Lower leg skin (tissue), 3 donors: ENCODE data around the gene LHFPL4.

Experiments
- POLR2A ChIP-seq, 2 donors: fragments of 450-650 bp; IDR thresholded peaks; one replicate each; pipeline ENCODE4 v1.6.1; 2016 to 2017; ENCODE audit warnings: antibody characterized with exemption in 2 of 2, mild to moderate bottlenecking in 1 of 2, moderate library complexity in 1 of 2
- TF ChIP-seq, protein P1 (sequence below), 3 donors: fragments of 450-650 bp; IDR thresholded peaks; one replicate each; pipeline ENCODE4 v1.5.1; 2016; ENCODE audit warnings: antibody characterized with exemption in 3 of 3, mild to moderate bottlenecking in 3 of 3, moderate library complexity in 2 of 3

DNA sequence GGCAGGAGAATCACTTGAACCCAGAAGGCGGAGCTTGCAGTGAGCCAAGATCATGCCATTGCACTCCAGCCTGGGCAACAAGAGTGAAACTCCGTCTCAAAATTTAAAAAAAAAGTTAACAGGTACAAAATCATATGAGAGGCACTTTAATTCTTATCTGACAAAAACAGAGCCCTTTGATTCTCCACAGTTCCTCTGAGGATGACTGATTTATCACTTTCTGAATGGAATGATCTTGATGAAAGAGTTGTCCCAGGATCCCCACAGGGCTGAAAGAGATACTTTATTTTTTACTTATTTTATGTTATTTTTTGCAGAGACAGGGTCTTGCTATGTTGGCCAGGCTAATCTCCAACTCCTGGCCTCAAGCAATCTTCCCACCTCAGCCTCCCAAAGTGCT is 4.0 kb downstream of the LHFPL4 start:
- TF ChIP-seq, protein P1, sequence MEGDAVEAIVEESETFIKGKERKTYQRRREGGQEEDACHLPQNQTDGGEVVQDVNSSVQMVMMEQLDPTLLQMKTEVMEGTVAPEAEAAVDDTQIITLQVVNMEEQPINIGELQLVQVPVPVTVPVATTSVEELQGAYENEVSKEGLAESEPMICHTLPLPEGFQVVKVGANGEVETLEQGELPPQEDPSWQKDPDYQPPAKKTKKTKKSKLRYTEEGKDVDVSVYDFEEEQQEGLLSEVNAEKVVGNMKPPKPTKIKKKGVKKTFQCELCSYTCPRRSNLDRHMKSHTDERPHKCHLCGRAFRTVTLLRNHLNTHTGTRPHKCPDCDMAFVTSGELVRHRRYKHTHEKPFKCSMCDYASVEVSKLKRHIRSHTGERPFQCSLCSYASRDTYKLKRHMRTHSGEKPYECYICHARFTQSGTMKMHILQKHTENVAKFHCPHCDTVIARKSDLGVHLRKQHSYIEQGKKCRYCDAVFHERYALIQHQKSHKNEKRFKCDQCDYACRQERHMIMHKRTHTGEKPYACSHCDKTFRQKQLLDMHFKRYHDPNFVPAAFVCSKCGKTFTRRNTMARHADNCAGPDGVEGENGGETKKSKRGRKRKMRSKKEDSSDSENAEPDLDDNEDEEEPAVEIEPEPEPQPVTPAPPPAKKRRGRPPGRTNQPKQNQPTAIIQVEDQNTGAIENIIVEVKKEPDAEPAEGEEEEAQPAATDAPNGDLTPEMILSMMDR (IDR thresholded peaks at IDR 0.05), result no peak
- TF ChIP-seq POLR2A (IDR thresholded peaks at IDR 0.05), result no peak
